CD4-positive, alpha-beta T cell treated with Interleukin-4 for 1 hour (primary cell): ENCODE measurements around the gene RAB24.
"Not testable (repeated sequence)": the region's sequence is repeated elsewhere in the genome, so short reads cannot be mapped to it uniquely, and the experiment has no call there.

ENCODE experiments used
- DNase-seq, 2 donors: peaks; one replicate each; pipeline ENCODE4 v3.0.0-alpha.2; 2020 to 2022

RAB24 gene

GRCh38 chr5:177310757-177311391, 7.4 kb upstream of the RAB24 start:
- DNase-seq: peak; percentile 34 to 51

GRCh38 chr5:177310332-177310731, 6.8 kb upstream of the RAB24 start:
- no peak for DNase-seq

DNA sequence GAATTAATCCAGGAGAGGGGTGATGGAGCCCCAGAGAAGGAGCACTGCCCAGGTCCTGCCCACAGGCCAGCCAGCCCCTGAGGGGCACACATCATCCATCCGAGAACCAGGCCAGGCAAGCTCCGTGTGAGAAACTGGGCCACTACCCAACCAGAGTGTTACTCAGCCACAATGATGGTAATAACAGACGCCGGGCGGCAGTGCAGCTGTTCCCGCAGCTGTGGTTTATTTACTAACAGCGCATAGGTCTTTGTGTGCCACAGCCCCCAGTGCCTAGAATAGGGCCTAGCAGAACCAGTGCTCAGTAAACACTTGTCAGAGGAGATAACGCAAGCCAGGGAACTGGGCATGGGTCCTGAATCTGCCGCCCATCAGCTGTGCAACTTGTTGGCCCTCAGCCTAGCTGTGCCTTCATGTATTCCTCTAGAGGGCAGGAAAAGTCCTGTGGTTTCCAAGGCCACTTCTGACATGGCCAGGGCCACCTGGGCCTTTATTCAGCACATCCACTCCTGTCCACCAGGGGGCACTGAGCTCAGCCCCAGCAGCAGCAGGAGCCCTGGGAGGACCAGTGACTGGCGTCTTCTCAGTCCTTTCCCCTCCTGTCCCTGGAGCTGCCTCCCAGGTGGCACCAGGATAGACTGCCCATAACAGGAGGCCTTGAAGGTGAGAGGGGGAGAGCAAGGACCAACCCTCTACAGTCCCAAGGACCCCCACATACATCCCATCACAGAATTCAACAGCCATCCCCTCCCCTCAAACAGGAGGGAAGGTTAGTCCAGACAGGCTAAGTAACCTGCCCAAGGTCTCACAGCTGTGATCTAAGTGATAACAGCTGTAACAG, 6.1 kb upstream of the RAB24 start:
- DNase-seq: peak; percentile 77 to 79

GRCh38 chr5:177308740-177309139, 5.2 kb upstream of the RAB24 start:
- no peak for DNase-seq

GRCh38 chr5:177307544-177308363, 4.2 kb upstream of the RAB24 start:
- DNase-seq: no peak

GRCh38 chr5:177306674-177307543, 3.4 kb upstream of the RAB24 start:
- DNase-seq: peak; percentile 46 to 64

- not testable (repeated sequence) for DNase-seq
These were observed 2.7 kb upstream of the RAB24 start for GRCh38 chr5:177306103-177306640.

- DNase-seq: peak in 1 of 2 donors; percentile 20
These were observed 1.0 kb upstream of the RAB24 start for GRCh38 chr5:177304392-177305119.

GRCh38 chr5:177303925-177304391, 439 bp upstream of the RAB24 start:
- no peak for DNase-seq

DNA sequence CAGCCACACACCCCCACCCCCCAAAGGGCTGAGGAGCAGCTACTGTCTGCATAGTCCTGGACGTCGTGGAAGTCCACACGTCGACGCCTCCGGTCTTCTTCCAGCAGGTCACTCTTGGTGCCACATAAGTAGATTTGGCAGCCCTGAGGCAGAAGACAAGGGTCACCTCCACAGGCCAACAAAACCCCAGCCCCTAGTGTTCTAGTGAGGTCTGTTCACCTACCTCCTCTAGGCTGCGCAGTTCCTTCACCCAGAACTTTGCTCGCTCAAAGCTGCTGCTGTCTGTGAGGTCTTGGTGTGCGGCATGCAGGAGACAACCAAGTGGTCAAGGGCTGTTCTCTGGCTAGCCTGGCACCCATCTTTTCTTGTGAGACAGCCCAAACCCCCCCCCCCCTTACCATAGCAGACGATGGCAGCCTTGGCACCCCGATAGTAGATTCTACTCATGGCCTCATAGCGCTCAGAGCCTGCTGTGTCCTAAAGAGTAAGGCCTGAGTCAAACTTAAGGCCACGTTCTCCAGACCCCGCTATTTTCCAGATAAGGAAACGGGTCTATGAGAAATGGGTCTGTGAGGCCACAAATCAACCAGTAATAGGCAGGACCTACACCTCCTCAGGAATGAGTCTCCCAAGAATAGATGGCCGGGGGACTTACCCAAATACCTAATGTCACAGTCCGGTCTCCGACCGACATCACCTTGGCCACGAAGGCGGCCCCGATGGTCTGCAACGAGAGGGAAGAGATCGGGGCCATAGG, 987 bp downstream of the RAB24 start:
- DNase-seq: no peak

DNA sequence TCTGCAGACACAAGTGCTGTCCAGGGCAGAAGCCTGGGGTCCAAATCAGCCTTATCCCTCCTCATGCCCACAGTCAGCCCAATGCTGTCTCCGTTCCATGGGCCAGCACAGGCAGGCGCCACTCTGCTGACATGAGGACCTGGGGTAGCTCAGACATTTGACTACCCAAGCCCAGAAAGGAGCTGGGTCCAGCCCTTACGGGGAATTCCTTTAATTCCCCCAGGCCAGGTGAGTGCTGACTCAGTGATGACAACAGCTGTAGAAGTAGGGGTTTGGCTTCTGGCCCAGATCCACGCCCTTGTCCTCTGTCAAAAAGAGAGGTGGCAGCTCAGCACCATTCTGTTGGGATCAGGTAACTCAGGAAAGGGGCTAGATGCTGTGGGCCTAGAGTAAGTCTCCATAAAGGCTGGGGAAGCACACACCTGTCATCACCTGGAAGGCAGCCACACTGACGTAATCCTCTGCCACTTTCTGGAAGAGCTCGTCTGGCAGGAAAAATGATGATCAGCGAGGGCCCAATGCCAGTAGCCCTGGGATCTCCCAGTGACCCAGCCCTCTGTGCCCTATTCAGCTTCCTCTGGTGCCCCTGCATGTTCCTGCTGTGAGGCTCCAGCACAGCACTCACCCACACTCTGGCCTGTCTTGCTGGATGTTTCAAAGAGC, 1.9 kb downstream of the RAB24 start:
- peak in 1 of 2 donors; percentile 11 for DNase-seq

DNA sequence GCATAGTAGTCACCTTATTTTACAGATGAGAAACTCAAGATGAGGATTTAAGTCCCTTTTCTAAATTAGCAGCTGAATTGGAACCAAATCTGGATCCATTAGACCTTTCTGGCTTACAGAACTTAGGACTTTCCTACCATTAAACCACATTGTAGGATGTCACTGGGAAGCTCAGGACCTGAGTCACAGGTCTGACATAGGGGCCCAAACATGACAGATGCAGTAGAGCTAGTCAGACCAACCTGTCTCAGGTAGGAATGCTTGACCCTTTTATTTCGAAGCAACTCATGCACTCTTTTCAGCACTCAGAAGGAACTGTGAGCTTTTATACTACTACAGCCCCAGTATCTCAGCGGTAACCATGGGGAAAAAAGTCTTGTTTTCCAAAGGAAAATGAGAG, 2.6 kb downstream of the RAB24 start:
- no peak for DNase-seq

- peak; percentile 78 to 79 for DNase-seq
These were observed 3.2 kb downstream of the RAB24 start for GRCh38 chr5:177300236-177300880.

DNA sequence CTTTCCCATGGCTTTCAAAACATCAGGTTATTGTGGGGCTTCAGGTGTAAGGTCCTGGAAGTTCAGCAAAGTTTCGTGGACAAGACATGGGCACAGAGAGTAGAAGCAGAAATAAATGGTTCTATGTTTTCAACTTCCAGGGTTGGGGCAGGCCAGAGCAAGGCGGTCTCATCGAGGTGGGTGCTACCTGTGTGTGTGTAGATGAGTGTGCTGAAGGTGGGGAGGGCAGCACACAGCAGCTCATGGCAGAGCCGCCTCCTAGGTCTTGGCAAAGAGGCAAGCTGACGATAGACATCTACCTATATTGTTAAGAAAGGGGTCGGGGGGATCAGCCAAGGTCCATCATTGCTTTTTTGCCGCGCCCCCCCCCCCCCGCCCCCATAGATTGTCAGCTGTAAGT, 3.8 kb downstream of the RAB24 start:
- no peak for DNase-seq

DNA sequence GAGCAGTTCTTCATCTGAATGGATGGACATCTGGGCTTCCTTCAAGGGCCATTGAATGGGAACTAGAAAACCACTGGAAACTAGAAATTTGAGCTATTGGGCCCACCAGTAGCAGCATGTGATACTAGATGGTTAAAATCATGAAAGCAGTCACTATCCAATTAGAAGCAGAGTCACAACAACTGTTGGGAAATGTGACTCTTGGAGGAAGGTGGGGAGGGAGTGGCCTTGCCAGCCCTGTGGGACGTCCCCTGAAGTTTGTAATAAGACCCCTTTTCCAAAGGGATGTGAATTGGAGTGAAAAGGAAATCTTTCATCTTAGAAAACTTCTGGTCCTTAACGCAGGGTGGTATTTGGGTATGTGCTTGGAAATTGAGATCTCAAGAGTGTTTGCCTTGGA, 5.6 kb downstream of the RAB24 start:
- no peak for DNase-seq

- DNase-seq: peak in 1 of 2 donors; percentile 15
These were observed 6.9 kb downstream of the RAB24 start for GRCh38 chr5:177296581-177296980.

DNA sequence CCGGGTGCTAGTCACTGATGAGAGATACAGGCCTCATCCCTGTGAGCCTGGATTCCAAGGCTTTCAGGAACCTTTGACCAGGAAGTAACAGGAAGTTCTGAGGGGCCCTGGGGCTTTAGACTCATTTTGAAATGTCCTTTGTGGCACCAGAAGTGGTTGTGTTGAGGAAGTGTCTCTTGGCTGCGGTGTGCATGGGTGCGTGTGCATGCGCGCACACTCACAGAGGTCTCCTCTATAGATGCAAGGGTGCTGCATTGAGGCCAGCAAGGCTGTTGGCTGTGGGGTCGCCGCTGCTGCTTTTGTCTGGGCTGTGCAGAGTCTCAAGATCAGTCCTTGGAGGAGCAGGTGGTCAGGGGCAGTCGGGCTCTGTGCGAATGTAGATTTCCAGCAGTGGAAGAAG, 7.6 kb downstream of the RAB24 start:
- no peak for DNase-seq

GRCh38 chr5:177294632-177295031, 8.9 kb downstream of the RAB24 start:
- DNase-seq: no peak

GRCh38 chr5:177293819-177294581, 9.5 kb downstream of the RAB24 start:
- DNase-seq: no peak
